Esophagus squamous epithelium (tissue), 5 donors: ENCODE data around the gene OGFOD2. TPM values are rescaled to one million over a fixed set of nuclear protein-coding genes. Genes with fewer than 3 reads are reported as not detected.

Source experiments
- DNase-seq: peaks from one replicate; lab custom pipeline; 2025; lab: John Stamatoyannopoulos, UW
- H3K27ac ChIP-seq, 4 donors: fragments of 200-600 bp; sonication (generic); one replicate each; pipeline ENCODE4 v1.5.1; 2016 to 2019; ENCODE audit warnings: mild to moderate bottlenecking in 1 of 4
- H3K27me3 ChIP-seq, 4 donors: fragments of 200-600 bp; sonication (generic); 1 replicate in 3 of 4; 2 replicates in 1 of 4; pipeline versions ENCODE4 v1.5.1 to v1.6.0; 2017 to 2021; ENCODE audit warnings: antibody characterized with exemption in 1 of 4
- H3K36me3 ChIP-seq, 3 donors: fragments of 200-600 bp; sonication (generic); one replicate each; pipeline ENCODE4 v1.5.1; 2016 to 2019
- H3K4me1 ChIP-seq, 3 donors: fragments of 200-600 bp; sonication (generic); one replicate each; pipeline ENCODE4 v1.5.1; 2017 to 2019
- H3K4me3 ChIP-seq, 4 donors: fragments of 200-600 bp; sonication (generic); 1 replicate in 3 of 4; 2 replicates in 1 of 4; pipeline ENCODE4 v1.5.1; 2016 to 2019; ENCODE audit warnings: mild to moderate bottlenecking in 2 of 4, moderate library complexity in 1 of 4
- H3K9me3 ChIP-seq, 3 donors: fragments of 200-600 bp; sonication (generic); one replicate each; pipeline ENCODE4 v1.5.1; 2016 to 2019
- POLR2A ChIP-seq, 4 donors: fragments of 450-650 bp; IDR thresholded peaks; one replicate each; pipeline ENCODE4 v1.6.1; 2017; ENCODE audit warnings: antibody characterized with exemption in 4 of 4, mild to moderate bottlenecking in 4 of 4, moderate library complexity in 3 of 4
- WGBS, 2 donors: methylation state at CpG; one replicate each; pipeline ENCODE4 v1.1.5; 2018; 5-methylcytosine and 5-hydroxymethylcytosine counted together
- intact Hi-C: fragments of 100-400 bp; cut with DNase I; formaldehyde crosslinking; loops from one replicate; pipeline ENCODE4 v1.15.0; 2022
- total RNA-seq, 4 donors: library from RNA; depleted of rRNA; stranded (reverse); fragments of >200 nt; gene quantifications; one replicate each; pipeline ENCODE4 v1.1.0, GENCODE V29; 2016
- TF ChIP-seq, protein P1 (sequence below), 6 experiments: fragments of 450-650 bp in 4 of 6; fragments of 200-600 bp in 2 of 6; sonication (generic) in 2 of 6; IDR thresholded peaks; one replicate each; pipeline ENCODE4 v1.5.1; 2016 to 2019; ENCODE audit warnings: antibody characterized with exemption in 6 of 6, mild to moderate bottlenecking in 4 of 6, moderate library complexity in 4 of 6
- donor health status: DM: yes; HTN: yes; CAD: no.

The OGFOD2 gene
- total RNA-seq, 4 donors from 2014 or later = 8.5 to 13.9 (median 11.3) TPM

DNA sequence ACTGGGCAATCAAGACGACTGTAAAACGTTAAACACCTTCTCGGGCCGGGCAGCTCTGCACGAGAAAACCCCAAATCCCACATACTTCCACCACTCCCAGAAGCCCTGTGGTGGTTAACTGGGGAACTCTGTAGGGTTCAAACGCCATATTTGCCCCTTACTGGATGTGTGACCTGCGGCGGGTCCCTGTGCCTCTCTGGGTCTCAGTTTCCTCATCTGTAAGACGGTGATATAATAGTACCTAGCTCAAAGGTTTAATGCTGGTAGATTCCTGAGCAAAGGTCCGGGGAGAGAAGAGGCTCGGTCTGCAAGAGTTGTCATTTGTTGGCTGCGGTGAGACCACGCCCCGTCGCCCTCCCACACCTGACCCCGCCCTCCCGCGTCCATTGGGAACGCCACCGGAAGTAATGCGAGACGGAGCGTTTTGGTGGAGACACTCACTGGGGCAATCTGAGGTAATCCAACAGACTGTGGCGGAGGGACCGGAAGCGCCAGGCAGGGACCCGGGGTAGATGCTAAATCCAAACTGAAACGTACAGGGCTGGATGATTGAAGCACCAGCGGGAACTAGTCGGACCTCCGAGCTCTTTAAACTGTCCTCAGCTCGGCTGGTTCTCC is 661 bp upstream of the OGFOD2 start:
- H3K9me3 ChIP-seq = no peaks in the 10 kb centered on the region
- TF ChIP-seq, protein P1, sequence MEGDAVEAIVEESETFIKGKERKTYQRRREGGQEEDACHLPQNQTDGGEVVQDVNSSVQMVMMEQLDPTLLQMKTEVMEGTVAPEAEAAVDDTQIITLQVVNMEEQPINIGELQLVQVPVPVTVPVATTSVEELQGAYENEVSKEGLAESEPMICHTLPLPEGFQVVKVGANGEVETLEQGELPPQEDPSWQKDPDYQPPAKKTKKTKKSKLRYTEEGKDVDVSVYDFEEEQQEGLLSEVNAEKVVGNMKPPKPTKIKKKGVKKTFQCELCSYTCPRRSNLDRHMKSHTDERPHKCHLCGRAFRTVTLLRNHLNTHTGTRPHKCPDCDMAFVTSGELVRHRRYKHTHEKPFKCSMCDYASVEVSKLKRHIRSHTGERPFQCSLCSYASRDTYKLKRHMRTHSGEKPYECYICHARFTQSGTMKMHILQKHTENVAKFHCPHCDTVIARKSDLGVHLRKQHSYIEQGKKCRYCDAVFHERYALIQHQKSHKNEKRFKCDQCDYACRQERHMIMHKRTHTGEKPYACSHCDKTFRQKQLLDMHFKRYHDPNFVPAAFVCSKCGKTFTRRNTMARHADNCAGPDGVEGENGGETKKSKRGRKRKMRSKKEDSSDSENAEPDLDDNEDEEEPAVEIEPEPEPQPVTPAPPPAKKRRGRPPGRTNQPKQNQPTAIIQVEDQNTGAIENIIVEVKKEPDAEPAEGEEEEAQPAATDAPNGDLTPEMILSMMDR (IDR thresholded peaks at IDR 0.05) = peak in 1 of 6 experiments; percentile 25
- TF ChIP-seq POLR2A (IDR thresholded peaks at IDR 0.05) = peak in 1 of 4 donors; percentile 25
- peaks cover 0 to 23% (median 0%) of the 10 kb centered on the region in 3 donors for H3K36me3 ChIP-seq
- H3K4me3 ChIP-seq = peak overlapping the region; percentile 59 to 91 (median 84)
- peak overlapping the region; percentile 96 to 99 (median 98) for H3K27ac ChIP-seq
- H3K4me1 ChIP-seq = peaks cover 26 to 48% (median 31%) of the 10 kb centered on the region in 3 donors
- 0 to 1% methylated on average over 9 to 25 of the region's 32 CpGs for WGBS, 2 donors
- no peaks in the 10 kb centered on the region for H3K27me3 ChIP-seq
- peak; percentile 97 for DNase-seq
- intact Hi-C loops = no loop called here

DNA sequence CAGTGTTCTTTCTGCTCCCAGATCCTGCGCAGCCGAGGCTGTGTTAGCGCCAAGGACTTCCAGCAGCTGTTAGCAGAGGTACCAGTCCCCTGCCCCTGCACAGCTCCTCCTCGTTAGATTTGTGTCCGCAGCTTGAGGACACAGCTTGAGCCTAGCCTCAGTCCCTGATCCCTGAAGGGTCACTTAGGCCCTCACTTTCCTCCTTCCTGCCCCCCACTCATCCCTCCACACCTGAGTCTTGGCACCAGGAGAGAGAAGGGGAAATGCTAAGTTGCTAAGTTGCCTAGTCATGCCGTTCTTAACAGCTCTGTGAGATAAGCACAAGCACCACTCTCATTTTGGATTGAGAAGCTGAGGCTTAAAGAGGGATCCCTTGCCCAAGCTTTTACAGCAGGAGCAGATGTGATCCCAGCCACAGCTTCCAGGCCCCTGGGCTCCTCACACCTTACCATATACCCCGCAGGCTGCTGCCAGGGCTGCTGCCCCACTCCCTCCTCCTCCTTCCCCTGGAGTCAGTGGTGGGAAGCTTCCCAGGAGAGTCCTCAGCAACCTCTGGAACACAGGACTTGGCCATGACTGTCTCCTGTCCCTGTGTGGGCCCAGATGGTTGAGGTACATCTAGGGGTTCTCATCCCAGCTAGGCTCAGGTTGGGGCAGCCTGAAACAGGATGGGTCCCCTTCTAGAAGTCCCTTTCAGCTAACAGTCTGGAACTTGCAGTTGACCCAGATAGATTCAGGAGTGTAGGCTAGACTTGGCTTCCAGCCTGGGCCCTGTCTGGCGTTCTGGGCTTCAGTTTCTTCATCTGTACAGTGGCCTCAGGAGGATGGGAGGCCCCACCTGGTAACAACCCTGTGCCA is 975 bp downstream of the OGFOD2 start:
- WGBS, 2 donors = 16% methylated on average over 5 of the region's 8 CpGs; no CpG with 5 or more reads in 1 of the 2 donors
- intact Hi-C loops = no loop called here
- TF ChIP-seq, protein P1 (IDR thresholded peaks at IDR 0.05) = no peak
- no peak for TF ChIP-seq POLR2A (IDR thresholded peaks at IDR 0.05)
- peaks cover 0 to 23% (median 0%) of the 10 kb centered on the region in 3 donors for H3K36me3 ChIP-seq
- peaks cover 33 to 57% (median 38%) of the 10 kb centered on the region in 3 donors for H3K4me1 ChIP-seq
- H3K27me3 ChIP-seq = no peaks in the 10 kb centered on the region
- H3K4me3 ChIP-seq = peak overlapping the region; percentile 59 to 91 (median 84)
- H3K27ac ChIP-seq = peak overlapping the region; percentile 96 to 99 (median 98)
- H3K9me3 ChIP-seq = no peaks in the 10 kb centered on the region
- DNase-seq = no peak

DNA sequence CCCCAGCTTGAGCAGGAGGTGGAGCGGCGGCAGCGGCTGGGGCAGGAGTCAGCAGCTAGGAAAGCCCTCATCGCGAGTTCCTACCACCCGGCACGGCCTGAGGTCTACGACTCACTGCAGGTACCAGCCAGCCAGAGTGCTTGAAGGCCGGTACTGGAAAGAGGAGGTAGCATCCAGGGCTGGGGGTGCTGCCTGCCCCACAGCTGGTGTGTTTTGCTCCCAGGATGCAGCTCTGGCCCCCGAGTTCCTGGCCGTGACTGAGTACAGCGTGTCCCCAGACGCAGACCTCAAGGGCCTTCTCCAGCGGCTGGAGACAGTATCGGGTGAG is 1.6 kb downstream of the OGFOD2 start:
- no peaks in the 10 kb centered on the region for H3K27me3 ChIP-seq
- peaks cover 0 to 23% (median 0%) of the 10 kb centered on the region in 3 donors for H3K36me3 ChIP-seq
- no peak for TF ChIP-seq POLR2A (IDR thresholded peaks at IDR 0.05)
- TF ChIP-seq, protein P1 (IDR thresholded peaks at IDR 0.05) = no peak
- H3K9me3 ChIP-seq = no peaks in the 10 kb centered on the region
- 77% methylated on average over 14 of the region's 15 CpGs; no CpG with 5 or more reads in 1 of the 2 donors for WGBS, 2 donors
- peak overlapping the region in 1 of 4 donors; percentile 99 for H3K27ac ChIP-seq
- H3K4me1 ChIP-seq = peaks cover 39 to 63% (median 43%) of the 10 kb centered on the region in 3 donors
- no peak for DNase-seq
- intact Hi-C loops = no loop called here
- peak overlapping the region in 2 of 4 donors; percentile 59 to 90 for H3K4me3 ChIP-seq

DNA sequence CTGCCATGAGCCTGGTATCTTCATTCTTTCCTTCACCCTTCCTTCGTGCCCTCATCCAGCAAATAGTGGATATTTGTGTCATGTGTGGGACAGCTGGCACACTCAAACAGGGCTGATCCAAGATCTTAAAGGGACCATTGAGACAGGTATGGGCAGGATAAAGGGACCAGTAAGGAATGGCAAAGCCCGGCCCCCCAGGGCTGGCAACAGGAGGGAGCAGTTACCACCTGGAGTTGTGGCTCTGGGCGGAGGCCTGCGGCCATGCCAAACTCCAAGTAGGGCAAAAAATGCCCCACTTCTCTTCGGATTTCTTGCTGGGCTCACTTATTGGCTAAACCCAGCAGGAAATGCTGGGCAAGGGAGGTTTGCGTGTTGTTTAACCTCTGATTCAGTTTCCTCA is 2.1 kb downstream of the OGFOD2 start:
- intact Hi-C loops = no loop called here
- H3K27ac ChIP-seq = no peak overlapping the region
- WGBS, 2 donors = 87 to 93% methylated on average over 3 to 6 of the region's 6 CpGs
- peaks cover 0 to 28% (median 0%) of the 10 kb centered on the region in 3 donors for H3K36me3 ChIP-seq
- no peaks in the 10 kb centered on the region for H3K27me3 ChIP-seq
- H3K9me3 ChIP-seq = no peaks in the 10 kb centered on the region
- no peak overlapping the region for H3K4me3 ChIP-seq
- DNase-seq = no peak
- TF ChIP-seq, protein P1 (IDR thresholded peaks at IDR 0.05) = no peak
- no peak for TF ChIP-seq POLR2A (IDR thresholded peaks at IDR 0.05)
- peaks cover 44 to 68% (median 48%) of the 10 kb centered on the region in 3 donors for H3K4me1 ChIP-seq
